ENCODE measurements around the gene APBB1. TPM values are rescaled to one million over a fixed set of nuclear protein-coding genes. Genes with fewer than 3 reads are reported as not detected.

Gene APBB1
- total and polyA plus RNA-seq, 2 of the 4 experiments (the other 2 are of a cell fraction) = 39.4 to 44.1 TPM

- Histone ChIP-seq H3K27me3 (ENCODE audit: control insufficient read depth, insufficient read depth, low read length) (no peaks in the 10 kb centered on the region), H3K14ac (replicated peaks; ENCODE audit: low read depth, low read length) (peak overlapping the region; percentile 29), H3K23ac (ENCODE audit: low read depth, low read length) (peak overlapping the region; percentile 55; the same call in 1 of the 2 replicates), H2BK15ac (ENCODE audit: low read depth, low read length) (no peak overlapping the region), H3K9me3 (ENCODE audit: control insufficient read depth, insufficient read depth, low read length) (no peaks in the 10 kb centered on the region), H3K27ac (ENCODE audit: insufficient read depth, low read length) (no peak overlapping the region), H4K91ac (ENCODE audit: insufficient read depth, low read depth, low read length) (peak overlapping the region; percentile 16), H3K36me3 (ENCODE audit: control insufficient read depth, insufficient read depth, low read length) (no peaks in the 10 kb centered on the region), H4K20me1 (ENCODE audit: insufficient read depth, low read length) (no peaks in the 10 kb centered on the region), H3K4ac (ENCODE audit: low read depth, low read length) (peak overlapping the region; percentile 43; the same call in 1 of the 2 replicates), H3K9me1 (ENCODE audit: insufficient read depth, low read length) (peaks cover 7% of the 10 kb centered on the region), H3K4me1 (ENCODE audit: control insufficient read depth, insufficient read depth, low read length) (peaks cover 13% of the 10 kb centered on the region), H3K4me3 (ENCODE audit: insufficient read depth, low read depth, low read length) (no peak overlapping the region), H2BK20ac (ENCODE audit: low read depth, low read length) (peak overlapping the region; percentile 27), H2AK5ac (ENCODE audit: low read depth, low read length) (no peak overlapping the region), H3K18ac (ENCODE audit: low read depth, low read length) (peak overlapping the region; percentile 56; the same call in 1 of the 2 replicates), H3K9ac (ENCODE audit: low read depth, low read length) (no peak overlapping the region), H2BK5ac (ENCODE audit: low read depth, low read length, poor library complexity, severe bottlenecking) (peak overlapping the region; percentile 47), H3K56ac (ENCODE audit: extremely low read depth, insufficient read depth, low read length) (no peak overlapping the region; the same call in 1 of the 2 replicates), H2BK120ac (ENCODE audit: low read depth, low read length) (peak overlapping the region; percentile 59), H2AK9ac (replicated peaks; ENCODE audit: low read depth, low read length, poor library complexity) (no peak overlapping the region), H2AFZ (replicated peaks; ENCODE audit: low read length, poor library complexity) (peak overlapping the region; percentile 65), H4K8ac (ENCODE audit: low read depth in 2 of 2, low read length in 2 of 2) (peak overlapping the region; percentile 28 to 78), H4K5ac (ENCODE audit: low read depth, low read length) (peak overlapping the region; percentile 52; the same call in 1 of the 2 replicates), H3K4me2 (ENCODE audit: low read depth, low read length) (peak overlapping the region; percentile 55), H3K79me1 (ENCODE audit: low read depth in 1 of 2, low read length in 2 of 2) (no peaks in the 10 kb centered on the region)
- no peak for TF ChIP-seq SMC3 (IDR thresholded peaks at IDR 0.05; ENCODE audit: low read depth, low read length)
- no peak for TF ChIP-seq MXI1 (IDR thresholded peaks at IDR 0.05; ENCODE audit: borderline replicate concordance, low read depth, low read length)
- TF ChIP-seq CEBPB (IDR thresholded peaks at IDR 0.05; ENCODE audit: low read depth, low read length) = peak; percentile 81
- TF ChIP-seq ELK1 (IDR thresholded peaks at IDR 0.05; ENCODE audit: borderline replicate concordance, low read depth, low read length) = no peak
- no peak for TF ChIP-seq RAD21 (IDR thresholded peaks at IDR 0.05; ENCODE audit: low read length)
- TF ChIP-seq MAZ (IDR thresholded peaks at IDR 0.05; ENCODE audit: borderline replicate concordance, low read depth, low read length) = no peak
- TF ChIP-seq FOS (IDR thresholded peaks at IDR 0.05; ENCODE audit: low read depth, low read length) = peak; percentile 90
- no peak for TF ChIP-seq CTCF (conservative IDR thresholded peaks at IDR 0.05; ENCODE audit: low read depth, low read length)
- no peak for TF ChIP-seq RCOR1 (IDR thresholded peaks at IDR 0.05; ENCODE audit: insufficient replicate concordance, low read length)
- peak; percentile 45; the same call in 1 of the 2 replicates for TF ChIP-seq NFE2L2 (IDR thresholded peaks at IDR 0.05; ENCODE audit: low read depth, low read length)
- TF ChIP-seq CHD1 (IDR thresholded peaks at IDR 0.05; ENCODE audit: low read depth, low read length) = no peak
- peak; percentile 40; the same call in 1 of the 2 replicates for TF ChIP-seq BHLHE40 (IDR thresholded peaks at IDR 0.05; ENCODE audit: low read depth, low read length)
- TF ChIP-seq POLR2A (IDR thresholded peaks at IDR 0.05; ENCODE audit: low read depth, low read length) = no peak
- TF ChIP-seq RFX5 (IDR thresholded peaks at IDR 0.05; ENCODE audit: low read depth, low read length) = no peak
- intact Hi-C loops (cut with micrococcal nuclease) (no loop called here), in situ Hi-C loops (cut with MboI; ENCODE audit: low sequenced_read_pairs) (loop anchor here (10.0 to 25.0 kb wide), 2 partner anchors 332 to 670 kb away; partner anchors contain the start of genes TRIM22 and TRIM5), dilution Hi-C loops (cut with HindIII; ENCODE audit: low sequenced_read_pairs, unreplicated experiment) (no loop called here)
- CTCF ChIA-PET = interaction anchor here (0.6 to 1.8 kb wide), 5 partner anchors 22 to 847 kb away, joined by 3 to 5 read pairs (median 3); no protein-coding TSS in a partner anchor
- POLR2A ChIA-PET (ENCODE audit: unreplicated experiment) = interaction anchor here (0.6 kb wide), 1 partner anchor 35 kb away, joined by 6 read pairs; no protein-coding TSS in a partner anchor
- 0% methylated on average over 3 of the region's 9 CpGs; no CpG with 5 or more reads in 1 of the 2 experiments for WGBS, 2 experiments (ENCODE audit: extremely low coverage in 2 of 2, insufficient read length in 1 of 2)
- DNase-seq (peak; percentile 95), ATAC-seq (ENCODE audit: low read depth) (peak; percentile 84)
- BruUV-seq (replicated peaks) = no TSS peak
Observed at GRCh38 chr11:6357222-6357621, 61.7 kb downstream of the APBB1 start.
